Activated CD8-positive, alpha-beta memory T cell treated with anti-CD3 and anti-CD28 coated beads for 4 hours (primary cell): ENCODE results near the gene RADIL.
A peak's percentile ranks its signal among the peaks of the same experiment; 100 is the strongest.

Source experiments
- DNase-seq, 2 donors: peaks; one replicate each; pipeline ENCODE4 v3.0.0-alpha.2; 2020; ENCODE audit warnings: low read depth in 2 of 2

Gene RADIL

GRCh38 chr7:4754433-4755010 is 129.0 kb downstream of the RADIL start:
- no peak for DNase-seq

- peak; percentile 66 to 67 for DNase-seq
Observed at GRCh38 chr7:4753598-4754432, 129.7 kb downstream of the RADIL start.

- DNase-seq: no peak
Observed at GRCh38 chr7:4751398-4751947, 132.0 kb downstream of the RADIL start.

- DNase-seq: no peak
Observed at GRCh38 chr7:4749798-4750197, 133.7 kb downstream of the RADIL start.

DNA sequence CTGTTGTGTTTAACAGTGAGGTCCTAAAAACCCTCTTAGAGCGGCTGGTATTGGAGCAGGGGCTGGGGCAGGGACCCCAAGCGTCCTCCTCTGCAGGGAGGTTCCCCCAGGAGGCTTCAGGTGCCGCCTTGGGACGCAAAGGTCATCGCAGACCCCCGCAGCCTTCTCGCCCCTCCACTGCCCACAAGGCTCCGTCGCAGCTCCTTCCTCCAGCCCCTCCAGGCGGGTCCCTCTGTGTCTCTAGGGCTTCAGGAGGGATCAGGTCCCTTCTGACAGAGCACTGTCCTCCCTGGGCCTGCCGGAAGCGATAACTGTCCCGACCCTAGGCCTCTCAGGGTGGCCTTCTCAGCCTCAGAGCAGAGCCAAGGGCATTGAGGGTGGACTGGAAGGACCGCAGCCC is 134.2 kb downstream of the RADIL start:
- no peak for DNase-seq
